OCI-LY7 (cell line): ENCODE data around the gene PTPRT. TPM values are rescaled to one million over a fixed set of nuclear protein-coding genes. Genes with fewer than 3 reads are reported as not detected.

Experiments used
- BruUV-seq: library from RNA; stranded (reverse); fragments of 400-500 nt; replicated peaks from 2 replicates; lab custom pipeline; 2021; lab: Mats Ljungman, UMichigan
- CTCF ChIA-PET: fragments of 300-600 bp; sonication (Branson Sonifier 250); formaldehyde crosslinking; loops from one replicate; lab custom pipeline; 2022; ENCODE audit warnings: antibody characterized with exemption; ENCODE audit not compliant: unreplicated experiment; lab: Charles Lee
- POLR2A ChIA-PET: fragments of 300-600 bp; sonication (Branson Sonifier 250); formaldehyde crosslinking; loops from one replicate; lab custom pipeline; 2022; ENCODE audit warnings: antibody characterized with exemption; lab: Charles Lee
- DNase-seq: peaks from one replicate; pipeline ENCODE4 v3.0.0-alpha.2; 2015; ENCODE audit warnings: low spot score
- H2AFZ ChIP-seq: fragments of 200-600 bp; sonication (generic), shearing (Covaris generic); 2 replicates; pipeline ENCODE4 v1.6.1; 2014; ENCODE audit warnings: mild to moderate bottlenecking, antibody characterized with exemption, low read length, moderate library complexity
- H3K27ac ChIP-seq: fragments of 200-600 bp; sonication (generic); 2 replicates; pipeline ENCODE4 v1.5.1; 2014; ENCODE audit warnings: mixed run types, low read depth, mild to moderate bottlenecking, moderate library complexity, low read length, inconsistent platforms; ENCODE audit not compliant: poor library complexity, severe bottlenecking
- H3K36me3 ChIP-seq: fragments of 200-600 bp; sonication (generic); 2 replicates; pipeline ENCODE4 v1.6.1; 2014; ENCODE audit warnings: mild to moderate bottlenecking, antibody characterized with exemption, low read length, moderate library complexity, mixed read lengths; ENCODE audit not compliant: insufficient read depth
- H3K4me1 ChIP-seq: fragments of 200-600 bp; sonication (generic); 2 replicates; pipeline ENCODE4 v1.5.1; 2014; ENCODE audit warnings: mild to moderate bottlenecking, low read length; ENCODE audit not compliant: insufficient read depth, poor library complexity, severe bottlenecking
- H3K4me2 ChIP-seq: fragments of 200-600 bp; sonication (generic); 2 replicates; pipeline ENCODE4 v1.6.1; 2014; ENCODE audit warnings: mild to moderate bottlenecking, low read length
- H3K4me3 ChIP-seq: fragments of 200-600 bp; sonication (generic); 2 replicates; pipeline ENCODE4 v1.5.1; 2014; ENCODE audit warnings: mild to moderate bottlenecking, low read depth, low read length; ENCODE audit not compliant: poor library complexity, severe bottlenecking
- H3K79me2 ChIP-seq: fragments of 200-600 bp; sonication (generic); 2 replicates; pipeline ENCODE4 v1.6.1; 2016; ENCODE audit warnings: low read depth, mild to moderate bottlenecking, low read length, moderate library complexity, mixed read lengths; ENCODE audit not compliant: insufficient read depth
- H3K9me2 ChIP-seq: fragments of 200-600 bp; sonication (generic); 2 replicates; pipeline ENCODE4 v1.6.1; 2016; ENCODE audit warnings: mild to moderate bottlenecking, low read length, mixed read lengths; ENCODE audit not compliant: insufficient read depth
- H3K9me3 ChIP-seq: fragments of 200-600 bp; sonication (generic); 2 replicates; pipeline ENCODE4 v1.6.1; 2014; ENCODE audit warnings: mild to moderate bottlenecking, mixed run types, low read length, mixed read lengths
- H4K20me1 ChIP-seq: fragments of 200-600 bp; sonication (generic); 2 replicates; pipeline ENCODE4 v1.6.1; 2014; ENCODE audit warnings: mild to moderate bottlenecking, antibody characterized with exemption, low read length, moderate library complexity, mixed read lengths; ENCODE audit not compliant: insufficient read depth
- EZH2phosphoT487 ChIP-seq: fragments of 200-600 bp; sonication (generic); IDR thresholded peaks from 2 replicates; pipeline ENCODE4 v1.6.1; 2018; ENCODE audit warnings: low read depth, borderline replicate concordance, mild to moderate bottlenecking, mixed run types, antibody characterized with exemption, low read length, moderate library complexity, mixed read lengths
- intact Hi-C: fragments of 100-400 bp; cut with micrococcal nuclease; formaldehyde crosslinking; loops from one replicate; pipeline ENCODE4 v1.10.0; 2022; ENCODE audit not compliant: unreplicated experiment
- total RNA-seq, 2 experiments: library from RNA; depleted of rRNA in 1 of 2; stranded (reverse); fragments of >200 nt in 1 of 2; shearing (Covaris generic) in 1 of 2; gene quantifications; 2 replicates each; pipeline ENCODE4 v1.2.3, GENCODE V29; 2014 to 2022
- TF ChIP-seq, protein P1 (sequence below): fragments of 200-600 bp; sonication (generic); conservative IDR thresholded peaks from 2 replicates; pipeline ENCODE4 v1.5.1; 2014; ENCODE audit warnings: mild to moderate bottlenecking, antibody characterized with exemption, low read length, moderate library complexity, mixed read lengths

PTPRT gene
- total RNA-seq, 2 experiments from 2014 or later: not detected

DNA sequence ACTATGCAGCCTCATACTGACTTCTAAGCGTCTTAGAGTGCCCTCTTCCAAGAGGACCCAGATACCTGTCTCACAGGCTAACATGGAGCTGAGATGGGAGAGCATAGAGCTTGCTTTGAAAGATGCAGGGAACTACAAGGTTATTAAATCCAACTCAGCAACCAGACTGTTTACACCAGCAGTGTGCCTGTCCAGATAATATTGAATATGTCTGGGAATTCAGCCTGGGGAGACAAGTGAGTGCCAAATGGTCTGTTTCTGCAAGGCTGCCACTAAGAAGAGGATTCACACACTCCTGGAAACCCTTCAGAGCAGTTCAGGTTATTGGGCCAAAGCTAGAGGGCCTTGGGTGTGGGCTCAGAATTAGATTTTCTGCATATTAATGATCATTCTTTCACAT lies 547.8 kb downstream of the PTPRT start:
- Histone ChIP-seq H3K4me2 (no peak overlapping the region), H3K9me2 (no peaks in the 10 kb centered on the region), H3K9me3 (no peaks in the 10 kb centered on the region), H3K4me1 (no peaks in the 10 kb centered on the region), H4K20me1 (no peaks in the 10 kb centered on the region), H2AFZ (no peak overlapping the region), H3K36me3 (no peaks in the 10 kb centered on the region), H3K79me2 (no peaks in the 10 kb centered on the region), H3K4me3 (no peak overlapping the region), H3K27ac (no peak overlapping the region)
- POLR2A ChIA-PET: interaction anchor here (0.6 kb wide), 1 partner anchor 1937 kb away, joined by 4 read pairs; no protein-coding TSS in a partner anchor
- BruUV-seq: no TSS peak
- intact Hi-C loops: no loop called here
- CTCF ChIA-PET: no interaction called here
- no peak for TF ChIP-seq EZH2phosphoT487
- TF ChIP-seq, protein P1, sequence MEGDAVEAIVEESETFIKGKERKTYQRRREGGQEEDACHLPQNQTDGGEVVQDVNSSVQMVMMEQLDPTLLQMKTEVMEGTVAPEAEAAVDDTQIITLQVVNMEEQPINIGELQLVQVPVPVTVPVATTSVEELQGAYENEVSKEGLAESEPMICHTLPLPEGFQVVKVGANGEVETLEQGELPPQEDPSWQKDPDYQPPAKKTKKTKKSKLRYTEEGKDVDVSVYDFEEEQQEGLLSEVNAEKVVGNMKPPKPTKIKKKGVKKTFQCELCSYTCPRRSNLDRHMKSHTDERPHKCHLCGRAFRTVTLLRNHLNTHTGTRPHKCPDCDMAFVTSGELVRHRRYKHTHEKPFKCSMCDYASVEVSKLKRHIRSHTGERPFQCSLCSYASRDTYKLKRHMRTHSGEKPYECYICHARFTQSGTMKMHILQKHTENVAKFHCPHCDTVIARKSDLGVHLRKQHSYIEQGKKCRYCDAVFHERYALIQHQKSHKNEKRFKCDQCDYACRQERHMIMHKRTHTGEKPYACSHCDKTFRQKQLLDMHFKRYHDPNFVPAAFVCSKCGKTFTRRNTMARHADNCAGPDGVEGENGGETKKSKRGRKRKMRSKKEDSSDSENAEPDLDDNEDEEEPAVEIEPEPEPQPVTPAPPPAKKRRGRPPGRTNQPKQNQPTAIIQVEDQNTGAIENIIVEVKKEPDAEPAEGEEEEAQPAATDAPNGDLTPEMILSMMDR: no peak
- DNase-seq: no peak

DNA sequence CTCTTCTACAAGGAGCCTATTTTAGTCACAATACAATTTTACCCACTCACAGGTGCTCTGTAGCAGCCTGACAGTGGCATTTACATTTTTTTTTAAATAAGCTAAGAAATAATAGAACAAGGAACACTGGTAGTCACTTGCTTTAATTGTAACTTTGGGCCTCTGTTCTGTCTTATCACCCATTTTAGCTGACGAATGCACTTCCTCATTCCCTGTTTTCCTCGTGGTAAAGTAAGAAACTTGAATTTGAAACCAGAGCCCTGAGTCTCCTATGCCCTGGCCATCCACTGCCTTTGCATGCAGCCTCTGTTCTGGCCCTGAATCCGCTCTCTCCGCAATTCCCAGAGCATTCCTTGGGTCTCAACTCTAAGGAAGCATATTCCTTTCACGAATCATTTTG lies 550.6 kb downstream of the PTPRT start:
- no peaks in the 10 kb centered on the region for H3K36me3 ChIP-seq
- no peak for TF ChIP-seq EZH2phosphoT487
- TF ChIP-seq, protein P1: no peak
- ChIA-PET POLR2A (no interaction called here), CTCF (no interaction called here)
- H3K4me2 ChIP-seq: no peak overlapping the region
- intact Hi-C loops: no loop called here
- no peaks in the 10 kb centered on the region for H3K9me3 ChIP-seq
- no peaks in the 10 kb centered on the region for H4K20me1 ChIP-seq
- no peaks in the 10 kb centered on the region for H3K9me2 ChIP-seq
- H3K4me1 ChIP-seq: no peaks in the 10 kb centered on the region
- no peak for DNase-seq
- H3K79me2 ChIP-seq: no peaks in the 10 kb centered on the region
- no TSS peak for BruUV-seq
- no peak overlapping the region for H2AFZ ChIP-seq
- H3K27ac ChIP-seq: no peak overlapping the region
- no peak overlapping the region for H3K4me3 ChIP-seq

- intact Hi-C loops: no loop called here
- no TSS peak for BruUV-seq
- POLR2A ChIA-PET: no interaction called here
These were observed 553.9 kb downstream of the PTPRT start for GRCh38 chr20:42635699-42636411.

More at GRCh38 chr20:42635699-42636411, 553.9 kb downstream of the PTPRT start:
- no peak for DNase-seq
- Histone ChIP-seq H3K4me3 (no peak overlapping the region), H3K9me3 (no peaks in the 10 kb centered on the region), H3K79me2 (no peaks in the 10 kb centered on the region), H2AFZ (no peak overlapping the region), H3K4me2 (no peak overlapping the region), H3K27ac (no peak overlapping the region), H3K36me3 (no peaks in the 10 kb centered on the region), H3K4me1 (no peaks in the 10 kb centered on the region), H3K9me2 (no peaks in the 10 kb centered on the region), H4K20me1 (no peaks in the 10 kb centered on the region)
- CTCF ChIA-PET: no interaction called here
- no peak for TF ChIP-seq EZH2phosphoT487
- TF ChIP-seq, protein P1: no peak
